GM10847 (cell line): ENCODE results near the gene OIT3.

Experiments
- POLR2A ChIP-seq: IDR thresholded peaks from 2 replicates; pipeline ENCODE4 v1.6.1; 2011; ENCODE audit not compliant: insufficient read length; ENCODE audit errors: extremely low read depth

Gene OIT3

DNA sequence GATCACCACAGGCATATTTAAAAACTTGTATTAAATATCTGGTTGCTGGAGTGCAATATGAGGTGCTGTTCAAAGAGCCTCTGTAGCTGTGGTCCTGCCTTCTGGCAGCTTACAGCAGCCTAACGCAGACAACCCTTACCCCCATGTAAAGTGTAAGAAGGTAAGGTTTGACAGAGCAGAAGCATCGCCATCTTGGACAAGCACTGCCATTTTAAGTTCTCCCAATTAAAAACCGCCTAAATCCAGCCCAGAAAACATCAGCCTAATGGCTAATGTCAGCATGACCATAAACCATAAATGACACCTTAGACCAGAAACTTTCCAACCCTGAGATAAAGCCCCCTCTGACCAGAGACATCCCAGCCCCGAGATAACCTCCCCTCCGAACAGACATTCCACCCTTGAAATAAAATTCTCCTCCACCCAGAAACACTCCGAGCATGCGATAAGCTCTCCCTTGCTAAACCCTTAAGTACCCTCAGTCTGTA, 5.3 kb upstream of the OIT3 start:
- no peak for TF ChIP-seq POLR2A

DNA sequence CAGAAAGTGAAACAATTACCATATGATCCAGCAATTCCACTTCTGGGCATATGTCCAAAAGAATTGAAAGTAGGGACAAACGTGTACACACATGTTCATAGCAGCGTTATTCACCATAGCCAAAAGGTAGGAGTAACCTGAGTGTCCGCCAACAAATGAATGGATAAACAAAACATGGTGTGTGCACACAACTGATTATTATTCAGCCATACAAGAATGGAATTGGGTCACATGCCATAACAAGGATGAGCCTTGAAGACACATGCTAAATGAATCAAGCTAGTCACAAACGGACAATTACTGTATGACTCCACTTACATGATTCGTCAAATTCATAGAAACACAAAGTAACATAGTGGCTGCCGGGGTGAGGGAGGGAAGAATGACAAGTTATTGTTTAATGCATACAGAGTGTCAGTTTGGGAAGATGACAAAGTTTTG, 4.1 kb upstream of the OIT3 start:
- TF ChIP-seq POLR2A = no peak

- TF ChIP-seq POLR2A = no peak
Measured at GRCh38 chr10:72890086-72890485, 3.5 kb upstream of the OIT3 start.

GRCh38 chr10:72895236-72895850, 1.8 kb downstream of the OIT3 start:
- TF ChIP-seq POLR2A = no peak

- TF ChIP-seq POLR2A = no peak
Measured at GRCh38 chr10:72898616-72899015, 5.1 kb downstream of the OIT3 start.

GRCh38 chr10:72899545-72899944, 6.0 kb downstream of the OIT3 start:
- TF ChIP-seq POLR2A = no peak

GRCh38 chr10:72904806-72905205, 11.3 kb downstream of the OIT3 start:
- TF ChIP-seq POLR2A = no peak

GRCh38 chr10:72906446-72906845, 12.9 kb downstream of the OIT3 start:
- TF ChIP-seq POLR2A = no peak

- no peak for TF ChIP-seq POLR2A
Measured at GRCh38 chr10:72910705-72911104, 17.2 kb downstream of the OIT3 start.

DNA sequence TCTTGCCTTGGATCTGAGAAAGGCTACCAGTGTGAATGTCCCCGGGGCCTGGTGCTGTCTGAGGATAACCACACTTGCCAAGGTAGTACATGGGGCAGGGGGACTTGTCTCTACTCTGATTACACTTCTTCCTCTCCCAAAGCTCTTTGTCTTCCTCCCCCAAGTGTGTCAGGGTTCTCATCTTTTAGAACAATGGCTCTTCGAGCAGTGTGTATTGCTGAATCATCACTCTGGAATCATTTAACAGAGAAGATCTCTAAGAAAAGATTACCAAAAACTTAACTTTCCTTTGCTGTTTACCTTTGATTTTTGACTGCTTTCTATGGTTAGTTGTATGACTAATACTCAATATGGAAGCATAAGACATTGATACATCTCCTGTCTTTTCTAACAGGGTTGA, 18.2 kb downstream of the OIT3 start:
- TF ChIP-seq POLR2A = no peak

DNA sequence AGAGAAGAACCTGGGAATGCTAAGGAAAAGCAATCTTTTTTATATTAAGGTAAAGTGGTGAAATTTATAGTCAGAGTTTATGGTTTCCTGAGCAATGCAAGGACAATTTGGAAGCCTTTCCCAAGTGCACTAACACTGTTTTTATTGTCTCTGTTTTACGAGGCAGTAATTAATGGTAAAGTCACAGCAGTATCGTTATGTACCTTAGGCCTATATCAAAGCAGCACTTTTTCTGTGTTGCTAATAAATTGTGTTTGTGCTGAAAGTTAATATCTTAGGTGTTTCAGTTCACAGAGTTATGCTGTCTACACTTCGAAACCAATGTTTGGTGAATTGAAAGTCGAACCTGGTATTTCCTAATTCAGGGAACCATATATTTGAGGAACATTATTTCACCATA, 19.2 kb downstream of the OIT3 start:
- no peak for TF ChIP-seq POLR2A

- TF ChIP-seq POLR2A = no peak
Measured at GRCh38 chr10:72913287-72913686, 19.7 kb downstream of the OIT3 start.

- no peak for TF ChIP-seq POLR2A
Measured at GRCh38 chr10:72918352-72918751, 24.8 kb downstream of the OIT3 start.

DNA sequence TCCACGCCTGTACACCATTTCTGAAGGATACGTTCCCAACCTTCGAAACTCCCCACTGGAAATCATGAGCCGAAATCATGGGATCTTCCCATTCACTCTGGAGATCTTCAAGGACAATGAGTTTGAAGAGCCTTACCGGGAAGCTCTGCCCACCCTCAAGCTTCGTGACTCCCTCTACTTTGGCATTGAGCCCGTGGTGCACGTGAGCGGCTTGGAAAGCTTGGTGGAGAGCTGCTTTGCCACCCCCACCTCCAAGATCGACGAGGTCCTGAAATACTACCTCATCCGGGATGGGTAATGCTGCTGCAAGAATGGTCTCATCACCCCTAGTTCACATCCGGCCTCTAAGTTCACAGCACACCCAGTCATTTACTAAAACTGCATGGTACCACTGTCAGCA, 30.8 kb downstream of the OIT3 start:
- TF ChIP-seq POLR2A = no peak

- TF ChIP-seq POLR2A = no peak
Measured at GRCh38 chr10:72925951-72926465, 32.5 kb downstream of the OIT3 start.

- TF ChIP-seq POLR2A = no peak
Measured at GRCh38 chr10:72927485-72927884, 33.9 kb downstream of the OIT3 start.

GRCh38 chr10:72928798-72929197, 35.3 kb downstream of the OIT3 start:
- no peak for TF ChIP-seq POLR2A

- no peak for TF ChIP-seq POLR2A
Measured at GRCh38 chr10:72930276-72930675, 36.7 kb downstream of the OIT3 start.
